ENCODE results near the gene BICRA.

BICRA gene

DNA sequence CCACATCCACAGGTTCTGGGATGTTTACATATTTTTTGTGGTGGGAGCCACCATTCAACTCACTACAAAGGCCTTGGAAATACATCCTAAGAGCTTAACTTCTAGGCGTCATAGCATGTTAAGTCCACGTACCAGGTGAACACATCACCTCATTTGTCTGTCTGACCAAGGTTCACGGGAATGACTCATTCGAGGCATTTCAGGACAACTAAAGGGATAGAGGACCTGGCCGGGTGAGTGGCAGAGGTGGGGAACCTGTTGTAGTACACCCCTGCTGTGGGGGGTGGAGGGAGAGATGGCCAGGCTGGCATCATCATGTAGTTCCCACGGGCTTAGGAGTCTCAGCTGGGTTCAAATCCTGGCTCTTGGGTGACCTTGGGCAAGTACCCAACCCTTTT lies 51.5 kb downstream of the BICRA start:
- H3K4me3 ChIP-seq (ENCODE audit: insufficient read depth, low read length, poor library complexity, severe bottlenecking) = no peak overlapping the region
- no peaks in the 10 kb centered on the region for H3K36me3 ChIP-seq (ENCODE audit: low read length)
- peaks cover 11% of the 10 kb centered on the region; the same call in 1 of the 2 replicates for H3K79me2 ChIP-seq (ENCODE audit: insufficient read depth, low read length)
- no peaks in the 10 kb centered on the region for H4K20me1 ChIP-seq (ENCODE audit: low read depth, low read length)
- no peaks in the 10 kb centered on the region for H3K9me3 ChIP-seq (ENCODE audit: insufficient read depth, low read length)
- no peak overlapping the region for H3K27ac ChIP-seq (ENCODE audit: low read depth, low read length)
- no peaks in the 10 kb centered on the region for H3F3A ChIP-seq (ENCODE audit: insufficient read depth)
- H2AFZ ChIP-seq (ENCODE audit: low read depth, low read length, severe bottlenecking) = no peak overlapping the region
- no peak overlapping the region for H3K9ac ChIP-seq (ENCODE audit: low read length)
- no peaks in the 10 kb centered on the region for H3K27me3 ChIP-seq (ENCODE audit: low read length)
- H3K9me2 ChIP-seq (replicated peaks; ENCODE audit: insufficient read depth, low read length) = no peaks in the 10 kb centered on the region
- TF ChIP-seq, protein P1, sequence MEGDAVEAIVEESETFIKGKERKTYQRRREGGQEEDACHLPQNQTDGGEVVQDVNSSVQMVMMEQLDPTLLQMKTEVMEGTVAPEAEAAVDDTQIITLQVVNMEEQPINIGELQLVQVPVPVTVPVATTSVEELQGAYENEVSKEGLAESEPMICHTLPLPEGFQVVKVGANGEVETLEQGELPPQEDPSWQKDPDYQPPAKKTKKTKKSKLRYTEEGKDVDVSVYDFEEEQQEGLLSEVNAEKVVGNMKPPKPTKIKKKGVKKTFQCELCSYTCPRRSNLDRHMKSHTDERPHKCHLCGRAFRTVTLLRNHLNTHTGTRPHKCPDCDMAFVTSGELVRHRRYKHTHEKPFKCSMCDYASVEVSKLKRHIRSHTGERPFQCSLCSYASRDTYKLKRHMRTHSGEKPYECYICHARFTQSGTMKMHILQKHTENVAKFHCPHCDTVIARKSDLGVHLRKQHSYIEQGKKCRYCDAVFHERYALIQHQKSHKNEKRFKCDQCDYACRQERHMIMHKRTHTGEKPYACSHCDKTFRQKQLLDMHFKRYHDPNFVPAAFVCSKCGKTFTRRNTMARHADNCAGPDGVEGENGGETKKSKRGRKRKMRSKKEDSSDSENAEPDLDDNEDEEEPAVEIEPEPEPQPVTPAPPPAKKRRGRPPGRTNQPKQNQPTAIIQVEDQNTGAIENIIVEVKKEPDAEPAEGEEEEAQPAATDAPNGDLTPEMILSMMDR (IDR thresholded peaks at IDR 0.05; ENCODE audit: insufficient read depth, low read length, poor library complexity, severe bottlenecking) = no peak
- TF ChIP-seq EZH2phosphoT487 (conservative IDR thresholded peaks at IDR 0.05; ENCODE audit: low read length) = no peak
- H3K4me2 ChIP-seq (ENCODE audit: low read depth, low read length, poor library complexity, severe bottlenecking) = no peak overlapping the region

DNA sequence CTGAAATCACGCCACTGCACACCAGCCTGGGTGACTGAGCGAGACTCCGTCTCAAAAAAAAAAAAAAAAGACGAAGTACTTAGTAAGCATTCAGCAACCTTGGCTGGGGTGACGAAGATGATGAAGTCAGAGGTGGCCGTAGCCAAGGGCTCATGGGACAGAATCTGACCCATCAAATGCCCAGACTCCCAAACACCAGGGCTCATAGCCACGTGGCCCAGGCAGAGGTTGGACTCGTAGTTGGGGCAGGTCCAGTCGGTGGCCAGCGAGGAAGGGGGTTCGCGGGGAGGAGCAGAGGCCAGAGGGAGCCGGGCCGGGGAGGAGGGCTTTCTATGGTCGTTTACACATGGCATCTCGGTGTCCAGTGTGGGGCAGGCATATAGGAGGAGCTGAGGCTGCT lies 52.2 kb downstream of the BICRA start:
- Histone ChIP-seq H3K9me3 (ENCODE audit: insufficient read depth, low read length) (no peaks in the 10 kb centered on the region), H4K20me1 (ENCODE audit: low read depth, low read length) (no peaks in the 10 kb centered on the region), H2AFZ (ENCODE audit: low read depth, low read length, severe bottlenecking) (no peak overlapping the region), H3K27me3 (ENCODE audit: low read length) (no peaks in the 10 kb centered on the region), H3K9me2 (replicated peaks; ENCODE audit: insufficient read depth, low read length) (no peaks in the 10 kb centered on the region), H3K4me2 (ENCODE audit: low read depth, low read length, poor library complexity, severe bottlenecking) (no peak overlapping the region), H3K36me3 (ENCODE audit: low read length) (no peaks in the 10 kb centered on the region), H3K27ac (ENCODE audit: low read depth, low read length) (no peak overlapping the region), H3F3A (ENCODE audit: insufficient read depth) (no peaks in the 10 kb centered on the region), H3K9ac (ENCODE audit: low read length) (no peak overlapping the region), H3K79me2 (ENCODE audit: insufficient read depth, low read length) (peaks cover 11% of the 10 kb centered on the region; the same call in 1 of the 2 replicates), H3K4me3 (ENCODE audit: insufficient read depth, low read length, poor library complexity, severe bottlenecking) (no peak overlapping the region)
- TF ChIP-seq, protein P1 (IDR thresholded peaks at IDR 0.05; ENCODE audit: insufficient read depth, low read length, poor library complexity, severe bottlenecking) = no peak
- no peak for TF ChIP-seq EZH2phosphoT487 (conservative IDR thresholded peaks at IDR 0.05; ENCODE audit: low read length)

DNA sequence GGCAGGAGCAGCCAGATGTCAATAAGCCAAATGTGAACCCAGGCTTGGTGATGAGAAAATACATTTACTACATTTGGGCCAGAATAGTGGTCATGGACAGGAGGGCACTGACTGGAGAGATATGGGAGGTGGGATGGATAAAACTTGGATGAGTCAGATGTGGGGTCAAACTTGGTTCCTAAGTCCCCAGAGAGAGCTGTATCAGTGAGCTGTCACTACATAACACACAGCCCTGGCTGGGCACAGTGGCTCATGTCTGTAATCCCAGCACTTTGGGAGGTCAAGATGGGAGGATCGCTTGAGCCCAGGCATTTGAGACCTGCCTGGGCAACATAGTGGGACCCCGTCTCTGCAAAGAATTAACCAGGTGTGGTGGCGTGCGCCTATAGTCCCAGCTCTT lies 52.7 kb downstream of the BICRA start:
- peaks cover 11% of the 10 kb centered on the region; the same call in 1 of the 2 replicates for H3K79me2 ChIP-seq (ENCODE audit: insufficient read depth, low read length)

More for the DNA sequence above, 52.7 kb downstream of the BICRA start:
- Histone ChIP-seq H3K9ac (ENCODE audit: low read length) (no peak overlapping the region), H3F3A (ENCODE audit: insufficient read depth) (no peaks in the 10 kb centered on the region), H3K27me3 (ENCODE audit: low read length) (no peaks in the 10 kb centered on the region), H3K9me2 (replicated peaks; ENCODE audit: insufficient read depth, low read length) (no peaks in the 10 kb centered on the region), H3K9me3 (ENCODE audit: insufficient read depth, low read length) (no peaks in the 10 kb centered on the region), H4K20me1 (ENCODE audit: low read depth, low read length) (no peaks in the 10 kb centered on the region), H2AFZ (ENCODE audit: low read depth, low read length, severe bottlenecking) (no peak overlapping the region), H3K4me2 (ENCODE audit: low read depth, low read length, poor library complexity, severe bottlenecking) (no peak overlapping the region), H3K27ac (ENCODE audit: low read depth, low read length) (no peak overlapping the region), H3K4me3 (ENCODE audit: insufficient read depth, low read length, poor library complexity, severe bottlenecking) (no peak overlapping the region), H3K36me3 (ENCODE audit: low read length) (no peaks in the 10 kb centered on the region)
- no peak for TF ChIP-seq EZH2phosphoT487 (conservative IDR thresholded peaks at IDR 0.05; ENCODE audit: low read length)
- TF ChIP-seq, protein P1 (IDR thresholded peaks at IDR 0.05; ENCODE audit: insufficient read depth, low read length, poor library complexity, severe bottlenecking) = no peak
